Measurements from ENCODE around the gene PPP1R14B.

GRCh38 chr11:64253481-64253880 is 6.7 kb upstream of the PPP1R14B start:
- TF ChIP-seq POLR2A (IDR thresholded peaks at IDR 0.05) (no peak), CTCF (IDR thresholded peaks at IDR 0.05) (no peak), EP300 (IDR thresholded peaks at IDR 0.05) (no peak)

Measured in ovary (tissue), 3 donors.